T1000 (cell line): ENCODE data around the gene ACP2.
"Not testable (repeated sequence)": the region's sequence is repeated elsewhere in the genome, so short reads cannot be mapped to it uniquely, and the experiment has no call there.

Experiments
- DNase-seq: peaks from one replicate; lab custom pipeline; 2025; ENCODE audit warnings: mixed read lengths; lab: John Stamatoyannopoulos, UW

ACP2 gene

GRCh38 chr11:47204637-47204989 lies 44.0 kb downstream of the ACP2 start:
- DNase-seq, result no peak

GRCh38 chr11:47202576-47202975 lies 46.0 kb downstream of the ACP2 start:
- no peak for DNase-seq

- DNase-seq, result no peak
These were observed 47.6 kb downstream of the ACP2 start for GRCh38 chr11:47201015-47201414.

- not testable (repeated sequence) for DNase-seq
These were observed 50.5 kb downstream of the ACP2 start for GRCh38 chr11:47198161-47198560.

- DNase-seq, result no peak
These were observed 56.5 kb downstream of the ACP2 start for GRCh38 chr11:47192111-47192510.

- DNase-seq, result not testable (repeated sequence)
These were observed 57.5 kb downstream of the ACP2 start for GRCh38 chr11:47191137-47191536.
